Measurements from ENCODE around the gene SMS. TPM values are rescaled to one million over a fixed set of nuclear protein-coding genes. Genes with fewer than 3 reads are reported as not detected.
A peak's percentile ranks its signal among the peaks of the same experiment; 100 is the strongest.
"Not testable (repeated sequence)": the region's sequence is repeated elsewhere in the genome, so short reads cannot be mapped to it uniquely, and the experiment has no call there.

SMS gene
- total RNA-seq, 2 experiments from 2014 or later = 89.0 to 91.8 TPM

DNA sequence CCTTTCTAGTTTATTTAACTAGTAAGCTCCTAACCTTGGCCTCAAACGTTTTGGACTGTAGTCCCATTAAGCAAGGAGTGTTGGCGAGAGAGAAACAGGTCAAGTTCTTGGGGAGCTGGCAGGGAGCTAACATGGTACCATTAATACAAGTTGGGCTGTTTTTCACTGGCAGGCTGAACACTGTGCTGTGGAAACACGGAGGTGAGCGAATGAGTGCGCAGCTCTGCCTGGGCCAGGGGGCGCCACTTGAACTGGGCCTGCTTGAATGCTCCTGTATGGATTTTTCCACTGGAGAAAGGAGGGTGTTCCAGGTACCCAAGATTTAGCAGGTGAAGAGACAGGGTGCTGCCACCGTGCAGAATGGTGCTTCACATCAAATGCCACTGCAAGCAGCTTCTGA is 7.4 kb upstream of the SMS start:
- ATAC-seq (no peak), DNase-seq (no peak)
- Mint-ChIP-seq H3K27me3 (ENCODE audit: low read depth) (no peaks in the 10 kb centered on the region), H3K27ac (no peak overlapping the region), H3K4me1 (ENCODE audit: low read depth) (peaks cover 16% of the 10 kb centered on the region), H3K4me3 (no peak overlapping the region), H3K36me3 (ENCODE audit: low read depth) (peaks cover 6% of the 10 kb centered on the region), H3K9me3 (ENCODE audit: insufficient read depth) (no peaks in the 10 kb centered on the region)
- POLR2A ChIA-PET = no interaction called here
- CTCF ChIA-PET = interaction anchor here (0.7 kb wide), 1 partner anchor 10 kb away, joined by 3 read pairs; no protein-coding TSS in a partner anchor

DNA sequence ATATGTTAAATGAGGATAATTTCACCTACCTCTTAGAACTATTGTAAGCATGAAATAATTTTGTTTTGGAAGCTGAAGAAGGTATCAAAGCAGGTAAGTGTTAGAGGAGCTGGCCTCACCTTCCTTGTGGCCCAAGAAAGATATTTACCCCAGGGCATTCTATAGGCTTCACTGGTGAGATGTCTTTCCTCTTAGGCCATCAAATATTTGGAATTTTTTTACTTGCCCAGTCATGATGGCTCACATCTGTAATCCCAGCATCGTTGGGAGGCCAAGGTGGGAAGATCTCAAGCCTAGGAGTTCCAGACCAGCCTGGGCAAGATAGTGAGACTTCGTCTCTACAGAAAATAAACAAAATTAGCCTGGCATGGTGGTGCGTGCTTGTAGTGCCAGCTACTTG is 6.1 kb upstream of the SMS start:
- Mint-ChIP-seq H3K36me3 (ENCODE audit: low read depth) (no peaks in the 10 kb centered on the region), H3K4me3 (no peak overlapping the region), H3K4me1 (ENCODE audit: low read depth) (peaks cover 10% of the 10 kb centered on the region), H3K27me3 (ENCODE audit: low read depth) (no peaks in the 10 kb centered on the region), H3K27ac (no peak overlapping the region), H3K9me3 (ENCODE audit: insufficient read depth) (no peaks in the 10 kb centered on the region)
- ChIA-PET POLR2A (interaction anchor here (0.6 kb wide), 1 partner anchor 1973 kb away, joined by 8 read pairs; no protein-coding TSS in a partner anchor), CTCF (interaction anchor here (0.6 kb wide), 1 partner anchor 109 kb away, joined by 3 read pairs; no protein-coding TSS in a partner anchor)
- ATAC-seq = no peak
- DNase-seq = no peak

DNA sequence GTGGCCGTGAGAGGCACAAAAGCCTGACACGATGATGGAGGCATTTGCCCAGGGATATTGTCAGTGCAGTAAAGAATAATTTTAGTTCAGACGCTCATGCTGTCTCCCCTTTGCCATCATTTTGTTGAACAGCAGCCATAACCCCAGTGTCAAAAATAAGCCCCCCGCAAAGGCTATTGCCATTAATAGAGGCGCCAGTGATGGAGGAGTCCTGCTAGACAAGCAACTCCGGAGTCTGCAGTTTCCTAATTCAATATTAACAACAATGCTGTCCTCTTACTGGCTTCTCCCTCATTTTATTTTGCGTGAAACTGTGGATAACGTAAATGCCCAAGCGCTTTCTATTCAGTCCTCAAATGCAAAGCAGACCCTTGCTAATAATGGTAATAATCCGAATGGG is 603 bp upstream of the SMS start:
- DNase-seq (no peak), ATAC-seq (no peak)
- peak overlapping the region; percentile 60 for H3K4me3 Mint-ChIP-seq
- no peaks in the 10 kb centered on the region for H3K9me3 Mint-ChIP-seq (ENCODE audit: insufficient read depth)
- H3K27ac Mint-ChIP-seq = peak overlapping the region; percentile 73
- CTCF ChIA-PET = no interaction called here
- peaks cover 18% of the 10 kb centered on the region for H3K36me3 Mint-ChIP-seq (ENCODE audit: low read depth)
- H3K4me1 Mint-ChIP-seq (ENCODE audit: low read depth) = peaks cover 32% of the 10 kb centered on the region
- POLR2A ChIA-PET = no interaction called here
- no peaks in the 10 kb centered on the region for H3K27me3 Mint-ChIP-seq (ENCODE audit: low read depth)

- Mint-ChIP-seq H3K9me3 (ENCODE audit: insufficient read depth) (no peaks in the 10 kb centered on the region), H3K36me3 (ENCODE audit: low read depth) (peaks cover 24% of the 10 kb centered on the region), H3K4me1 (ENCODE audit: low read depth) (peaks cover 49% of the 10 kb centered on the region), H3K4me3 (peak overlapping the region; percentile 83), H3K27ac (peak overlapping the region; percentile 41), H3K27me3 (ENCODE audit: low read depth) (no peaks in the 10 kb centered on the region)
- DNase-seq (no peak), ATAC-seq (no peak)
- POLR2A ChIA-PET = no interaction called here
- CTCF ChIA-PET = interaction anchor here (1.2 kb wide), 1 partner anchor 30 kb away, joined by 3 read pairs; no protein-coding TSS in a partner anchor
These were observed 3.1 kb downstream of the SMS start for GRCh38 chrX:21943460-21944135.

GRCh38 chrX:21944136-21944615 is 3.7 kb downstream of the SMS start:
- Mint-ChIP-seq H3K27me3 (ENCODE audit: low read depth) (no peaks in the 10 kb centered on the region), H3K9me3 (ENCODE audit: insufficient read depth) (no peaks in the 10 kb centered on the region), H3K4me3 (peak overlapping the region; percentile 15), H3K27ac (no peak overlapping the region), H3K4me1 (ENCODE audit: low read depth) (peaks cover 50% of the 10 kb centered on the region), H3K36me3 (ENCODE audit: low read depth) (peaks cover 27% of the 10 kb centered on the region)
- ATAC-seq = no peak
- DNase-seq = no peak
- ChIA-PET CTCF (no interaction called here), POLR2A (no interaction called here)

GRCh38 chrX:21946925-21947641 is 6.6 kb downstream of the SMS start:
- Mint-ChIP-seq H3K4me3 (no peak overlapping the region), H3K27ac (no peak overlapping the region), H3K4me1 (ENCODE audit: low read depth) (peaks cover 49% of the 10 kb centered on the region), H3K9me3 (ENCODE audit: insufficient read depth) (no peaks in the 10 kb centered on the region), H3K36me3 (ENCODE audit: low read depth) (peaks cover 31% of the 10 kb centered on the region), H3K27me3 (ENCODE audit: low read depth) (no peaks in the 10 kb centered on the region)
- ChIA-PET CTCF (no interaction called here), POLR2A (no interaction called here)
- no peak for ATAC-seq
- no peak for DNase-seq

- Mint-ChIP-seq H3K9me3 (ENCODE audit: insufficient read depth) (no peaks in the 10 kb centered on the region), H3K36me3 (ENCODE audit: low read depth) (peaks cover 27% of the 10 kb centered on the region), H3K4me3 (no peak overlapping the region), H3K27ac (no peak overlapping the region), H3K27me3 (ENCODE audit: low read depth) (no peaks in the 10 kb centered on the region), H3K4me1 (ENCODE audit: low read depth) (peaks cover 44% of the 10 kb centered on the region)
- CTCF ChIA-PET = no interaction called here
- POLR2A ChIA-PET = no interaction called here
- DNase-seq (no peak), ATAC-seq (no peak)
These were observed 7.2 kb downstream of the SMS start for GRCh38 chrX:21947671-21948070.

GRCh38 chrX:21948897-21949578 is 8.5 kb downstream of the SMS start:
- Mint-ChIP-seq H3K9me3 (ENCODE audit: insufficient read depth) (no peaks in the 10 kb centered on the region), H3K36me3 (ENCODE audit: low read depth) (peaks cover 17% of the 10 kb centered on the region), H3K4me3 (no peak overlapping the region), H3K4me1 (ENCODE audit: low read depth) (peaks cover 31% of the 10 kb centered on the region), H3K27ac (no peak overlapping the region), H3K27me3 (ENCODE audit: low read depth) (no peaks in the 10 kb centered on the region)
- ChIA-PET CTCF (no interaction called here), POLR2A (no interaction called here)
- DNase-seq = no peak
- no peak for ATAC-seq

DNA sequence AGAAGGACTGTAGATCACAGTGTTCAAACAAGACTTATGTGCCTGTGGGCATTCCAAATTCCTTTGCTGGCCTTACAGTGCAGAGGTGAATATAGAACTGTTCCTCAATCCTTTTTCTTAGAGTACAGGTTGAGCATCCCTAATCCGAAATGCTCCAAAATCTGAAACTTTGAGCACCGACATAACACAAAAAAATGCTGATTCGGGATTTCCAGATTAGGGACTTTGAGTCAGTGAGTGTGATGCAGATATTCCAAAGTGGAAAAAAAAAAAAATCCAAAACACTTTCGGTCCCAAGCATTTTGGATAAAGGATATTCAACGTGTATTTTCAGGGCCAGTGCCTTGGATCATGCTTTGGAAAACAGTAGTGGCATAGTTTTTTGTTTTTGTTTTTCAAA is 9.2 kb downstream of the SMS start:
- ChIA-PET CTCF (no interaction called here), POLR2A (no interaction called here)
- H3K4me3 Mint-ChIP-seq = no peak overlapping the region
- no peaks in the 10 kb centered on the region for H3K27me3 Mint-ChIP-seq (ENCODE audit: low read depth)
- peaks cover 29% of the 10 kb centered on the region for H3K4me1 Mint-ChIP-seq (ENCODE audit: low read depth)
- H3K27ac Mint-ChIP-seq = no peak overlapping the region
- no peaks in the 10 kb centered on the region for H3K9me3 Mint-ChIP-seq (ENCODE audit: insufficient read depth)
- DNase-seq (no peak), ATAC-seq (no peak)
- peaks cover 17% of the 10 kb centered on the region for H3K36me3 Mint-ChIP-seq (ENCODE audit: low read depth)

DNA sequence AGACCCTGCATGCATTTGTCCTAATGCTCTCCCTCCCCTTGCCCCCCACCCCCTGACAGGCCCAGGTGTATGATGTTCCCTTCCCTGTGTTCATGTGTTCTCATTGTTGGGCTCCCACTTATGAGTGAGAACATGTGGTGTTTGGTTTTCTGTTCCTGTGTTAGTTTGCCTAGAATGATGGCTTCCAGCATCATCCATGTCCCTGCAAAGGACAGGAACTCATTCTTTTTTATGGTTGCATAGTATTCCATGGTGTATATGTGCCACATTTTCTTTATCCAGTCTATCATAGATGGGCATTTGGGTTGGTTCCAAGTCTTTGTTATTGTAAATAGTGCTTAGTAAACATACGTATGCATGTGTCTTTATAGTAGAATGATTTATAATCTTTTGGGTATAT is 10.0 kb downstream of the SMS start:
- DNase-seq; H3K27ac Mint-ChIP-seq; H3K4me3 Mint-ChIP-seq; POLR2A ChIA-PET; H3K9me3 Mint-ChIP-seq (ENCODE audit: insufficient read depth); H3K27me3 Mint-ChIP-seq (ENCODE audit: low read depth); ATAC-seq; CTCF ChIA-PET: not testable (repeated sequence)
- H3K4me1 Mint-ChIP-seq (ENCODE audit: low read depth) = peaks cover 35% of the 10 kb centered on the region
- peaks cover 15% of the 10 kb centered on the region for H3K36me3 Mint-ChIP-seq (ENCODE audit: low read depth)

- DNase-seq = no peak
- ChIA-PET CTCF (no interaction called here), POLR2A (no interaction called here)
- no peak overlapping the region for H3K4me3 Mint-ChIP-seq
- peaks cover 21% of the 10 kb centered on the region for H3K4me1 Mint-ChIP-seq (ENCODE audit: low read depth)
- peaks cover 16% of the 10 kb centered on the region for H3K36me3 Mint-ChIP-seq (ENCODE audit: low read depth)
- H3K27me3 Mint-ChIP-seq (ENCODE audit: low read depth) = no peaks in the 10 kb centered on the region
- H3K9me3 Mint-ChIP-seq (ENCODE audit: insufficient read depth) = no peaks in the 10 kb centered on the region
- H3K27ac Mint-ChIP-seq = no peak overlapping the region
- no peak for ATAC-seq
These were observed 12.1 kb downstream of the SMS start for GRCh38 chrX:21952624-21953023.

DNA sequence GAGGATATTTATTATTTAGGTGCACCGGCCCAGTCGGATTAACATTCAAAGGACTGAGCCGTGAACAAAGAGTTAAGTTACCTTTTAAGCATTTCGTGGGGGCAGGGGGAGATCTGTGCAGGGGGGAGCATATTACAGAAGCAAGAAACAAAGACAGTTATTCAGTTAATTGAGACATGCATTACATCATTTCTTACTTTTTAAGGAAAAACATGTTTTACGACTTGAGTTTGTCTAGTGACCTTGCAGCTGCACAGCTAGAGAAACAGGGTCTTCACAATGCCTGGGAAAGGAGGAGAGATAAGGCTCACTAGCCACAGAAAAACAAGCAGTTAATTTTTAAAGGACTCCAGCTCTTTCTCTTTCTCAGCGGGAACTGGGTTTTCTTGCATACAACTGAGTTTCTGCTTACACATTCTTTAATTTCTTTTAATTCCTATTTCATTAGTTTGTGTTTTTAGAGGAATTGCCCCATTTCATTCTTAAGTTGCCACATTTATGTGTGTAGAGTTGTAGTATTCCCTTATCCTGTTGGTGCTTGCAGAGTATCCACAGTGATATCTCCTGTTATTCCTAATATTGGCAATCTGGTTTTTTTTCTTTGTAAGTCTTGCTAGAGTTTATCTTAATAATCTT is 12.8 kb downstream of the SMS start:
- H3K27me3 Mint-ChIP-seq (ENCODE audit: low read depth); CTCF ChIA-PET; DNase-seq; POLR2A ChIA-PET; H3K4me3 Mint-ChIP-seq; H3K9me3 Mint-ChIP-seq (ENCODE audit: insufficient read depth); H3K27ac Mint-ChIP-seq; ATAC-seq: not testable (repeated sequence)
- H3K4me1 Mint-ChIP-seq (ENCODE audit: low read depth) = peaks cover 28% of the 10 kb centered on the region
- peaks cover 12% of the 10 kb centered on the region for H3K36me3 Mint-ChIP-seq (ENCODE audit: low read depth)

Data from activated CD8-positive, alpha-beta T cell treated with anti-CD3 and anti-CD28 coated beads, Interleukin-2, amount 10 ng/mL, durations not matched to agents 7 days and 5 days (primary cell).